GM18505 (cell line): ENCODE results near the gene C1orf52.

ENCODE experiments used
- ATAC-seq: cut with Tn5 transposase; IDR thresholded peaks from one replicate; pipeline ENCODE4 v1.9.1; 2021; ENCODE audit not compliant: unreplicated experiment
- POLR2A ChIP-seq: IDR thresholded peaks from 4 replicates; pipeline ENCODE4 v1.6.1; 2011; ENCODE audit warnings: borderline replicate concordance; ENCODE audit not compliant: insufficient read depth, insufficient read length; ENCODE audit errors: extremely low read depth

C1orf52 gene

DNA sequence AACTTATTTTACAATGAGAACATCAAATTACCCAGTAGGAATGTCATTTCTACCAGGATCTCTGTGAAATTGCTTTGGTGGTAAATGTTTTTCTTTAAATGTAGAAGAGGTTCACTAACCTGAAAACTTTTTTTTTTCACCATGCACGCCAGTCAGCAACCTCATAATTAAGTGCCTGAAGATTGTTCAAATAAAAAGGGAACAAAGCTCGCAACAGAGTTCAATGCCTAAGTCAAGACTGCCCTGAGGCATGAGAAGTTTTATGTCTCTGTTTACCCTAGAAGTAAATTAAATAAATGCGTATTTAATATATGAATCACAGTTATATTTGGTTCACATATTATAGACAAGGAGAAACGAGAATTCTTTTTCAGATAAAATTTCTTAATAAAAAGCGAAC, 44.8 kb downstream of the C1orf52 start:
- no peak for TF ChIP-seq POLR2A
- no peak for ATAC-seq

DNA sequence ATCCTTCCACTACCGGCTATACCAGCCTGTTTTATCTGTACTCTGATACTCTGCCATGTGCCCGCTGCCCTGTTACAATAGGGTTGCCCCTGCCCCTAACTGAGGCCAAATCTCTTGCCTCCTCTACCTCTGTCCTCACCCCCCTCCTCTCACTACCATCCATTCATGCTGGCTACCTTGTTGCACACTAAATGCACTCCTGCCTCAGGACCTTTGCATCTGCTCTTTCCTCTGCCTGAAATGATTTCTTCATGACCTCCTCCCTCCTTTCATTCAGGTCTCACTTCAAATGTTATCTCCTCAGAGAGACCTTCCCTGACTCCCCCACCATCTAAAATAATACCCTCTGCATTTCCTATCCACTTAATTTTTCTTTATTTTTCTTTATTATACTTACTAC, 51.0 kb downstream of the C1orf52 start:
- no peak for TF ChIP-seq POLR2A

DNA sequence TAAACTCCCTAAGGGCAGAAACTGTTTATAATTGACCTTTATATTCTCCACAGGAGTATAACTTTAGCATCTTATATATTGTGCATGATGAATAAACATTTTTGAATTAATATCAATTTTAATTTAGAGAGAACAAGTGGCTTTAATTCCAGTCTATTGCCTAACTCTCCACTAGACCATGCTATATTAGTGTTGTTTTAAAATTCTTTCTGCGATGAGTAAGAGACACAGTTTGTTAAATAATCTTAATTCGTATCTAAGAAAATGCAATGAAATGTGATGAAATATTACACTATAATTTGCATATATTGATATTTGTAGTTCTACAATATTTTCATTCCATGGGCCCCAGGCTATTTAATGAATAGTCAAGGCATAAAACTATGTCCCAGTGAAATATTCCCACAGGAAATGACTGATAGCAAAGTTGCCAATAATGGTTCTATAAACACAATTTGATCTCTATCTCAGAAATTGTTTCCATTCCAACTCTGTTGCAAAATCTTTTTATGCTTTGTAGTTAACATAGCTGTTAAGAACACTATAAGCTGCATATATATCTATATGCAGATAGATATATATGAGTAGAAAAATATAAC, 55.8 kb downstream of the C1orf52 start:
- no peak for ATAC-seq
- no peak for TF ChIP-seq POLR2A

More for the DNA sequence above, 51.0 kb downstream of the C1orf52 start:
- no peak for ATAC-seq

DNA sequence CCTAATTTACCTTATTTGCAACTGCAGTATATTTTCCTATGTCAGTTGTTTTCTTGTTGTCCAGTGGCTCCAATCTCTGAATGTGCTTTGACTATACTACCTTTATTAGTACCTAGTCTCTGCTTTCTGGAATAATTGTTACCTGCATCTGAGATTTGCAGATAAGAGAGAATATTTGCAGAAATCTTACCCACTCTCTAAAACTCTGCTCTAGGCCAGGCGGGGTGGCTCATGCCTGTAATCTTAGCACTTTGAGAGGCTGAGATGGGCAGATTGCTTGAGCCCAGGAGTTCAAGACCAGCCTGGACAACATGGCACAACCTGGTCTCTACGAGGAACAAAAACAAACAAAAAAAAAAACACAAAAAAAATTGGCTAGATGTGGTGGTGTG, 56.6 kb downstream of the C1orf52 start:
- TF ChIP-seq POLR2A, result no peak
- no peak for ATAC-seq

DNA sequence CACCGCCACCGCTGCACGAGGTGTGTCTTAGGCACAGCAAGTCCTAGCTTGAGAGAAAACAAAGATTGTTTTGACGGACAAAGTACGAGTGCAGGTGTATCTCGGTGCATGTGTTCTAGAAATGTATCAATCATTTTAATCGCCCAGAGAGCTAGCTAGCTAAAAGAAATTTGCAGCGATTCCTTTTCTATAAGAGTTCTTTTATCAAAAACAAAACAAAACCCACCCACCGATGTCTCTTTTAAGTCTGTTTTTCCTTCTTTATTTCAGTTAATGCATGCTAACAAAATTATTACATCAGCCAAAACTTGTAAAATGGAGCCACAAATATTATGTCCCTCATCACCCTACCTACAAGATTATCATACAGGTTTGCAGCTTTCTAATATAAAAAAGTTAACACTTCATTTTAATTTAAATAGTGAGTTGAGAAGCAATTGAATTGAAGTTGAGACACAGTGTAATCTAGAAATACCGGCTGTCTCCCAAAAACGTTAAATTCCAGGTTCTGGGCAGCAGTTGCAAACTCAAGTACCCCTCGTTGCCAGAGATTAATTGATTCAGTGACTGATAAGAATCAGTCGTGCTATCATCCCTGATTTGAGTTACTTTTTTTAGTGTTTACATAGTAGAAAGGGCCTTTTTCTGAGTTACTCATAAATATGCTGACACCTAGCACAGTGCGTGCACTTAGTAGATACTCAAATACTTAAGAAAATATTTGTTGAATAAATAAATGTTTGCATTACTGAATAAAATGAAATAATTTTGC, 57.2 kb downstream of the C1orf52 start:
- peak; percentile 6 for ATAC-seq
- TF ChIP-seq POLR2A, result no peak

DNA sequence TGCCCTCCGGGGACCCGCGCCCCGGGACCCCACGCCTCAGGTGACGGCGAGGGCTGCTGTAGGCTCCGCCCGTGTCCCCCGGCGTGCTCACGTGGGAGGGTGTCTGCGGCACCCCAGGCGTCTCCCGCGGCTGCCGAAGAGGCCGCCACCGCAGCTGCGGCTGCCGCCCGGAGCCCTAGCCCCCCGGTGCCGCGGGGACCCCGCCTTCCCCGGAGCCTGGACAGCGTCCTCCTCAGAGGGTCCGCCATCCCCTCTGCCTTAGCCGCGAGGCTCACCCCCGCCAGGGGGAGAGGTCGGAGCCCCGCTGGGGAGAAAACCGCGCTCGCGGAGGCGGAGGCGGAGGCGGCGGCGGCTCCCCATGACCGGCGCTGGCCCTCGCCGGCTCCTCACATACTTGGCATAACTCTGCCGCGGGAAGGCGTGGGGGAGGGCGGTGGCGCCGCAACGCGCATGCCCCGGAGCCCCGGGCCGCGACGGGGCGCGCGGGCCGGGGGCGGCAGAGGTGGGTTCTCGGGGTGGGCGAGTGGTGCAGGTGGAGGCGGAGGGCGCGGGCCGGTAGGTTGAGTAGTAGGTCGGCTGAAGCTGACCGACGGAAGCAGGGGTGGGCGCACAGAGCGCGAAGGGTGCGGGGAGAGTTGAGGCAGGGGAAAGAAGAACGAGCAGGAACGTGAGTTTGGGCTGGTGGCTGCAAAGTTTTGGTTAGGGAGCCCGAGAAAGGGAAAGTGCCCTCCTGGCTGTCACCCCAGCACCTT, 57.9 kb downstream of the C1orf52 start:
- peak; percentile 60 for ATAC-seq
- TF ChIP-seq POLR2A, result no peak

DNA sequence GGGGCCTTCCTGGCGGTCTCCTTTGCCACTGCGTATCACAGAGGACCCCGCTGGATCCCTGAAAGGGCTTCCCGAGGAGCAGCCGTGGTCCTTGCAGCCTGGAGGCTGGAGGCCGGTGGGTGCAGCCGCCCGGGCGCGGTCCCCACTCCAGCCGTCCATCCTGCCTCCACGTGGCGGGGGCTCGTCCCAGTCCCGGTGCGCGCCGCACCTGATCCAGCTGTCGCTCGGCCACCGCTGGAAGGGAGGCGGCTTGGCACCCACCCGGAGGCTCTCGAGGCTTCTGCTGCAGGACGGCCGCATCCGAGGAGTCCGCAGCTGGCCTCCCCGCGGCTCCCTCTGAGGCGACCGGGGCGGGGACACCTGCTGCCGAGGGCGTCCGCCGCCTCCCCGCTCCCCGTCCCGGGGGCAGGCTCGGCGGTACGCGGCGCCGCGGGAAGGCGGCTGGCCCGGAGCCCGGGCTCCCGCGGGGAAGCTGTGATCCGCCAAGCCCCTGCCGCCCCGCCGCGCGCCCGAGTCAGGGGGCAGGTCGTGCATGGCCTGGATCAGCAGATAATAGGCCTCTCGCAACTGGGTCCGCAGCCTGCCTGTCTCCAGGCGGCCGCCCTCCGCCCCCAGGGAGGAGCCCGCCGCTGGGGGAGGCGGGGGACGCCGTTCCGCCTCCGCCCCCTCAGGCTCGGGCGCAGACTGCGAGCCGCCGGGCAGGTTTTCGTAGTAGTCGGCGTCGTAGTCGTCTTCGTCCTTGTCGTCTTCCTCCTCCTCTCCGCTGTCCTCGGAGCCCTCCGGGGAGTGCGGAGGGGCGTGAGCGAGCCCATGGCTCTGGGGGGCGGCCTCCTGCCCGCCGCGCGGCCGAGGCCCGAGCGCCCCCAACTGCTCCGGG, 58.8 kb downstream of the C1orf52 start, which contains the start of gene SYDE2:
Gene SYDE2, minus strand, starts transcription at position 554 of the 877 bp plus-strand sequence. Its CDS starts 20 bp downstream, at position 534.
- peak; percentile 71 for ATAC-seq
- no peak for TF ChIP-seq POLR2A
